ENCODE results near the gene CHMP1A. TPM values are rescaled to one million over a fixed set of nuclear protein-coding genes. Genes with fewer than 3 reads are reported as not detected.
A peak's percentile ranks its signal among the peaks of the same experiment; 100 is the strongest.
"Not testable (repeated sequence)": the region's sequence is repeated elsewhere in the genome, so short reads cannot be mapped to it uniquely, and the experiment has no call there.

CHMP1A gene
- total RNA-seq, 1 experiment from 2014 or later = 108 TPM

GRCh38 chr16:89667000-89667399, 9.5 kb upstream of the CHMP1A start:
- H3K4me2 ChIP-seq (ENCODE audit: low read length); H3K9me2 ChIP-seq (replicated peaks; ENCODE audit: low read length); H3K4me3 ChIP-seq (ENCODE audit: low read length); H3K9me3 ChIP-seq (ENCODE audit: low read length); H3K36me3 ChIP-seq (ENCODE audit: low read depth, low read length); ATAC-seq; H3K27me3 ChIP-seq (ENCODE audit: low read length); H3K4me1 ChIP-seq (ENCODE audit: insufficient read depth, low read length); BruUV-seq (replicated peaks); H2AFZ ChIP-seq (ENCODE audit: low read length); H3K79me2 ChIP-seq (ENCODE audit: low read length); H3K9ac ChIP-seq (ENCODE audit: low read length); H3F3A ChIP-seq (ENCODE audit: low read length, unreplicated experiment); H4K20me1 ChIP-seq (ENCODE audit: low read length); H3K27ac ChIP-seq (ENCODE audit: low read length); POLR2A ChIA-PET (ENCODE audit: unreplicated experiment); intact Hi-C loops (cut with micrococcal nuclease): not testable (repeated sequence)
- CTCF ChIA-PET = interaction anchor here (0.6 kb wide), 1 partner anchor 343 kb away, joined by 3 read pairs; no protein-coding TSS in a partner anchor
- TF ChIP-seq, protein P1, sequence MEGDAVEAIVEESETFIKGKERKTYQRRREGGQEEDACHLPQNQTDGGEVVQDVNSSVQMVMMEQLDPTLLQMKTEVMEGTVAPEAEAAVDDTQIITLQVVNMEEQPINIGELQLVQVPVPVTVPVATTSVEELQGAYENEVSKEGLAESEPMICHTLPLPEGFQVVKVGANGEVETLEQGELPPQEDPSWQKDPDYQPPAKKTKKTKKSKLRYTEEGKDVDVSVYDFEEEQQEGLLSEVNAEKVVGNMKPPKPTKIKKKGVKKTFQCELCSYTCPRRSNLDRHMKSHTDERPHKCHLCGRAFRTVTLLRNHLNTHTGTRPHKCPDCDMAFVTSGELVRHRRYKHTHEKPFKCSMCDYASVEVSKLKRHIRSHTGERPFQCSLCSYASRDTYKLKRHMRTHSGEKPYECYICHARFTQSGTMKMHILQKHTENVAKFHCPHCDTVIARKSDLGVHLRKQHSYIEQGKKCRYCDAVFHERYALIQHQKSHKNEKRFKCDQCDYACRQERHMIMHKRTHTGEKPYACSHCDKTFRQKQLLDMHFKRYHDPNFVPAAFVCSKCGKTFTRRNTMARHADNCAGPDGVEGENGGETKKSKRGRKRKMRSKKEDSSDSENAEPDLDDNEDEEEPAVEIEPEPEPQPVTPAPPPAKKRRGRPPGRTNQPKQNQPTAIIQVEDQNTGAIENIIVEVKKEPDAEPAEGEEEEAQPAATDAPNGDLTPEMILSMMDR (conservative IDR thresholded peaks at IDR 0.05; ENCODE audit: low read depth, low read length) = peak; percentile 29; the same call in 1 of the 2 replicates
- peak; percentile 39 for DNase-seq

DNA sequence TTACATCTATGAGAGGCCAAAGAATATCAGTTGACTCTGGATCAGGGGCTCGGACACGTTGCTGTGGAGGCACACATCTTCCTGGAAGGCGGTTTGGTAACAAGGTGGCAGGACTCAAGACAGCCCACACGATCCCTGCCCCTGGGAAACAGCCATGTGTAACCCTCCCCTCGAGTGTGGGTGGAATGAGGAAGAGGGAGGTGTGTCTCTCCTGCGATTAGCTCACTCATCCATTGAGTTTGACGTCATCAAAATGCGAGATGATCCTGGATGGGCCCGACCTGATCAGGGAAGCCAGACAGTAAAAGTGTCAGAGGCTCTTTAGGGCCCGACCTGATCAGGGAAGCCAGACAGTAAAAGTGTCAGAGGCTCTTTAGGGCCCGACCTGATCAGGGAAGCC, 6.7 kb upstream of the CHMP1A start:
- POLR2A ChIA-PET (ENCODE audit: unreplicated experiment); H3F3A ChIP-seq (ENCODE audit: low read length, unreplicated experiment); H3K4me3 ChIP-seq (ENCODE audit: low read length); H3K27me3 ChIP-seq (ENCODE audit: low read length); ATAC-seq; DNase-seq; H3K4me1 ChIP-seq (ENCODE audit: insufficient read depth, low read length); H3K27ac ChIP-seq (ENCODE audit: low read length); H4K20me1 ChIP-seq (ENCODE audit: low read length); H3K9me3 ChIP-seq (ENCODE audit: low read length); CTCF ChIA-PET; H2AFZ ChIP-seq (ENCODE audit: low read length); BruUV-seq (replicated peaks); intact Hi-C loops (cut with micrococcal nuclease); H3K9ac ChIP-seq (ENCODE audit: low read length); H3K9me2 ChIP-seq (replicated peaks; ENCODE audit: low read length); H3K4me2 ChIP-seq (ENCODE audit: low read length): not testable (repeated sequence)
- Histone ChIP-seq H3K36me3 (ENCODE audit: low read depth, low read length) (peaks cover 14% of the 10 kb centered on the region), H3K79me2 (ENCODE audit: low read length) (peaks cover 10% of the 10 kb centered on the region)

DNA sequence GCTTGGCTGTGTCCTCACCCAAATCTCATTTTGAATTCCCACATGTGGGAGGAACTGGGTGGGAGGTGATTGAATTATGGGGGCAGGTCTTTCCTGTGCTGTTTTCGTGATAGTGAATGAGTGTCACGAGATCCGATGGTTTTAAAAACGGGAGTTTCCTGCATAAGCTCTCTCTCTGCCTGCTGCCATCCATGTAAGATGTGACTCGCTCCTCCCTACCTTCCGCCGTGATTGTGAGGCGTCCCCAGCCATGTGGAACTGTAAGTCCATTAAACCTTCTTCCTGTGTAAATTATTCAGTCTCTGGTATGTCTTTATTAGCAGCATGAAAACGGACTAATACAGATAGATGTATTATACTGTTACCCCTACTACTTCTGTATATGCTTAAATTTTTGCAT, 3.7 kb upstream of the CHMP1A start:
- Histone ChIP-seq H3K27me3 (ENCODE audit: low read length) (no peaks in the 10 kb centered on the region), H3K9me3 (ENCODE audit: low read length) (no peaks in the 10 kb centered on the region), H3K79me2 (ENCODE audit: low read length) (peaks cover 36% of the 10 kb centered on the region), H3K27ac (ENCODE audit: low read length) (no peak overlapping the region), H3K4me2 (ENCODE audit: low read length) (no peak overlapping the region), H2AFZ (ENCODE audit: low read length) (no peak overlapping the region), H3K4me3 (ENCODE audit: low read length) (no peak overlapping the region), H3F3A (ENCODE audit: low read length, unreplicated experiment) (no peaks in the 10 kb centered on the region), H4K20me1 (ENCODE audit: low read length) (no peaks in the 10 kb centered on the region), H3K36me3 (ENCODE audit: low read depth, low read length) (peaks cover 13% of the 10 kb centered on the region), H3K4me1 (ENCODE audit: insufficient read depth, low read length) (no peaks in the 10 kb centered on the region; the same call in 1 of the 2 replicates), H3K9ac (ENCODE audit: low read length) (no peak overlapping the region), H3K9me2 (replicated peaks; ENCODE audit: low read length) (no peaks in the 10 kb centered on the region)
- no peak for DNase-seq
- ChIA-PET CTCF (no interaction called here), POLR2A (ENCODE audit: unreplicated experiment) (no interaction called here)
- TF ChIP-seq, protein P1 (conservative IDR thresholded peaks at IDR 0.05; ENCODE audit: low read depth, low read length) = no peak
- TF ChIP-seq EZH2phosphoT487 (IDR thresholded peaks at IDR 0.05; ENCODE audit: borderline replicate concordance, low read length) = no peak
- TF ChIP-seq EZH2 (IDR thresholded peaks at IDR 0.05; ENCODE audit: low read length, unreplicated experiment) = no peak
- intact Hi-C loops (cut with micrococcal nuclease) = no loop called here
- no TSS peak for BruUV-seq (replicated peaks)
- no peak for ATAC-seq

All from PC-3 (cell line).